T-helper 2 cell (primary cell): Measurements from ENCODE around the gene MPPED2.

Source experiments
- DNase-seq, 5 experiments: peaks; one replicate each; pipeline versions ENCODE4 v3.0.0 to v3.0.0-alpha.2; 2012 to 2022

Gene MPPED2

DNA sequence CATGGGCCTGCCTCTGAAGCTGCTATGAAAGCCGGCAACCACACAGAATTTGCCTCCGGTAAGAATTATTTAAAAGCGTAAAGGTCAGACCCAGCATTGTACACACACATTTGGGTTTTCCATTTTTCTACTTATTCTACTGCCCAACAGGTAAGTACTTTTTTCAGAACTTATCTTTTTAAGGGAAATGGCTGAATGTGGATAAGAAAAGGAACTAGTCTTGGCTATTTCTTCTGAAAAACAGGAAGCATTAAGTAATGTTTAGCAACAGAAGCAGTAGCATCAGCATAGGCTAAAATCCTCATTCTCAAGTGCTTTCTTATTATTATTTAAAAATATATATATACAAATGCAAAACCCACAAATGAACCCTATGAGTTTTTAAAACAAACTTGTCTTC is 103.1 kb downstream of the MPPED2 start:
- no peak for DNase-seq

DNA sequence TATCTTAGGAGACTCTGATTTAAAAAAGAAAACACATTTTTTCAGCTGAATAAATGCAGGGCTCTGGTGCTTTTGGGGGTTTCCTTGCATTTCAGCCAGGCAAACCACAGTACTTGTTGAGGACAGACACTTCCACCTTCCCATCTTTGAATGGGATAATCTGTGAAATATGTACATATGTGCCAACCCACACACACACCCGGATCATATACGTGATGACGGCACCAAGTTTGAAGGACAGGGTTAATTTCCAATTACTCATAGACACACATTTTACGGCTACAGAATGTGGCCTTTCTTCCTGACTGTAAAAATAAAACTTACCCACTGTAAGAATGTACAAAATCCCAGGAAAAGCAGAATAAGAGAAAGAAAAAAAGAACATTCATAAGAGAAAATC is 104.4 kb downstream of the MPPED2 start:
- no peak for DNase-seq

DNA sequence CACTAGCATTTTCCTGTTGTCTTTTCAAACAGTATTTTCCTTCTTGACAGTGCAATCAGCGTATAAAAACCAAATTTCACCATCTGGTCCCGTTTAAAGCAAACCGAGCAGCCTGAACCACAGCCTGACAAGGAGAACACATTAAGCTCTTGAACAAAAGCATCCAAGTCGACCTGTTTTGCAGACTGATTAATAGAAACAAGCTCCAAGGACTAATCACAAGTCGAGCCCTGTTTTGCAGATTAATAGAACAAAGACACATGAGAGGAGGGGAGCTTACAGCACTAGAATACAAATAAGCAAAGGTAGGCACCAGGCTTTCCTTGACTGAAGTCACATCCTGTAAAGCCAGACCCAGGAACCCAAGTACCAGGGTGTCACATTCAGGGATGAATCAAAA is 104.8 kb downstream of the MPPED2 start:
- DNase-seq, result no peak

DNA sequence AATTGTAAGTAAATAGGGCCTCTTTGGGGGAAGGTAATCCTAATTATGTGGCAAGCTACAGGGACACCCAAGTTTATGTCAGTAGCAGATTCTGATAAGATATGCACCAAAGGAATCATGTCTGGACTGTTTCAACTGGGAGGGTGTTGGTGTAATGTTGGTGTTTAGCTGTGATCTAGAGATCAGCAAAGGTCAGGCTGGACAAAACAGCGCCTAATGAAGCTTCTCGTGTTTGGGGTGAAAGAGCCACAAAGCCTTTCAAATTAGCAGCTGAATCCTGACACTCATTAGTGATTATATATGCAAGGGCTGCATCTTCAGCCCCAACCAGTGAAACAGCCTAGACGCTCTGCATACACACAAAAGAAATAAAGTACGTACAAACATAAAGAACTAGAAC is 106.3 kb downstream of the MPPED2 start:
- no peak for DNase-seq

DNA sequence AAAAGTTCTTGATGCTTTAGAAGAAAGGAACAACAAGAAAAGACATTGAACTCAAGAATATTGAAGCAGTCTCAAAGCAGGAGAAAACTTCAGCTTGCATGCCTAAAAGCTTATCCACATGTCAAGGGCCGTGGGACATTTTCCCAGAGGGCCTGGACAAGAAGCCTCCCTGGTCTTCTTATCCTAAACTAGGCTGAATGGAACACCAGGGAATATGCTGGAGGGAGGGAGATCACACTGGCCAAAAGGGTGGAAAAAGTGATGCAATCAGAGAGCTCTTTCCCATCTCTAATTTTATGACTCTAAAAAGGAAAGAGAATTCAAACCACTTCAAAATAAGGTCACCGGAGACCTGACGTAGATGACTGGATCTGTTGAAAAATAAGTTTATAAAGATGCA is 107.2 kb downstream of the MPPED2 start:
- no peak for DNase-seq

DNA sequence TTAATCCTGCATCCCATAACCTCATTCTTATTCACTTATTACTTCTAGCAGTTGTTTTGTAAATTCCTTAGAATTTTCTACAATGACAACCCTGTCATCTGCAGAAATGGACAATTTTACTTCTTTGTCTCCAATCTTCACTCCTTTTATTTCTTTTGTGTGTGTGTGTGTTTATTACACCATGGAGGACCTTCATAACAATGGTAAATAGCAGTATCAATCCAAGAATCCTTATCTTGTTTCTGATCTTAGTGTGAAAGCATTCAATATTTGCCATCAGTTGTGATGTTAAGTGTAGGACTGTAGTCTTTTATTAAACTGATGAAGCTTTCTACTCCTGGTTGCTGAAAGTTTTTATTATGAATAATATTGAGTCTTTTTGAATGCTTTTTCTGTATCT is 109.1 kb downstream of the MPPED2 start:
- DNase-seq, result no peak

DNA sequence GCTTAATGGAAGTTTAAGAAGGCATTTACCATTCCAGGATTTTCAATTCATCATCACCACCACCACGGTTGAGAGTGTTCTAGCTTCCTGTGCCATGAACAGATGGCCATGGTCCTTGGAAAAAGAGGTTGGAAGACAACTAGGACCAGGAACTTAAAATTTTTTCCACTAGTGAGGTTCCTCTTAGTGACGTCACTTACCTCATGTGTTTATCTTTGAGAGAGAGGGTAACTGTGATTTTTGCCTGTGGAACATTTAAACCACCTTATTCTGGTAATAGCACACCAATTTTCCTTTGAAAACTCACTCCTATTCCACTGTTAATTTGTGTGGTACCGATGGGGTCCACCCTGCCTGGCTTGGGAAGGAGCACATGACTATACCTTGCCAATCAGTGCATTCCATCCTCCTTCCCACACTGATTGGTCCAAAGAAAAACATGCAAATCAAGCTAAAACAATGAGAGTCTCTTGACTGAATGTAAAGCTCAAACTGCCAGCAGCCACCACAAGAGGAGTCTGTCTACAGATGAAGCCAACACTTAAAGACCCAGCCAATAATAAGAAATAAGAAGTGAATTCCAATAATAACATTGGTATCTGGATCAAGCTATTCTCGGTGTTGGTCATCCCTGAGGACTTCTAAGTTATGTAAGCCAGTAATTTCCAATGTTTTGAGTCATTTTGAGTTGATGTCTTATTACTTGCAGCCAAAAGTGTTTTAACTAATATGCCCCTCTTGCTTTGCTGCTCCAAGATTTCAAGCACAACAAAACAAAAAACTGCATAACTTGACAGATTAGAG is 111.8 kb downstream of the MPPED2 start:
- no peak for DNase-seq

DNA sequence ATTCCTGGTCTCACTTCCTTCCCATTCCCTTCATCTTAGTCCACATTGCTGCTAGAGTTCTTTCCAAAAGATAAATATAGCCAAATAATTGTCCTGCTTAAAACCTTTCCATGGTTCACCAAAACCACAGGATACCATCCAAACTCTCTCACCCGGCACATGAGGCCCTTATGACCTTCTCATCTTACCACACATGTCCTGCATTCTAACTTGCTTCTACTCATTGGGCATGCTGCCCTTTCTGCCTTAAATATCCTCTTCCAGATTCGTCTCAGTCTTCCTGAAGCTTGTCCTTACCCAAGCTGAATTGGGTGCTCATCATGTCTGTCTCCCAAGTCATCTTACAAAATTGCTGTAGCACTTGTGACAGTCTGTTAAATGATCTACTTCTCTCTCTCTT is 114.9 kb downstream of the MPPED2 start:
- DNase-seq, result no peak

DNA sequence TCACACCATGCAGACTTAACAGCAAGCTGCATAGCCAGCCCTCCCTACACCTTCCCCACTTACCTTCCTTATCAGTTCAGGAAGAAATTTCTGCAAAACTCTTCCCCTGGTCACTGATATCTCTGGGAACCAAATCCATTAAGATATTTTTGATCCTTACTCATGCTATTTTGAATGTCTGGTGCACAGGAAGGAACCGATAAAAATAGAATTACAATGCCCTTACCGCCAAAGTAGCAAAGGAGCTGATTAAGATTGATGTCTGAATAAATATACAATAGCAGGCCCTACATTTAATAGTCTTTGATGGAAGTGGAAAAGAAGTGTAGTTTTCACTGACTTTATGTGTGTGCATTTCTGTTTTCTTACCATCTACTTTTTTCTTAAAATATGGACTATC is 117.3 kb downstream of the MPPED2 start:
- DNase-seq, result no peak

DNA sequence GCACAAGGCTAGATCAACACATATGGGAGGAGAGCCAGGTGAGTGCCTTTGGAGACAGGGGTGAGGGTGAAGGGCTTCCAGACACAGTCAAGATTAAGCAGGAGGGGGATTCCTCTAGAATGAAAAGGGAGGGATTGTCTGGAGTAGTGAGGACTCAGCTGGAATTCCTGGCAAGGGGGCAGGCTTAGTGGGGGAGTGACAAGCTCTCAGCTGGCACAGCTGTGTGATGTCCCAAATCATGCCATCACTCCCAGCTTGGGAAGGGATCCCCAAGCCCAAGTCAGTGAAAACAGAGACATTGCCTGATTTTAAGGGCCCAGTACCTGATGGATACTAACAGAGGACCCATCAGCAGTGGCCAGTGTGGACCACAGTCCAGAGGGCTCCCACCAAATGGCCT is 119.0 kb downstream of the MPPED2 start:
- no peak for DNase-seq

DNA sequence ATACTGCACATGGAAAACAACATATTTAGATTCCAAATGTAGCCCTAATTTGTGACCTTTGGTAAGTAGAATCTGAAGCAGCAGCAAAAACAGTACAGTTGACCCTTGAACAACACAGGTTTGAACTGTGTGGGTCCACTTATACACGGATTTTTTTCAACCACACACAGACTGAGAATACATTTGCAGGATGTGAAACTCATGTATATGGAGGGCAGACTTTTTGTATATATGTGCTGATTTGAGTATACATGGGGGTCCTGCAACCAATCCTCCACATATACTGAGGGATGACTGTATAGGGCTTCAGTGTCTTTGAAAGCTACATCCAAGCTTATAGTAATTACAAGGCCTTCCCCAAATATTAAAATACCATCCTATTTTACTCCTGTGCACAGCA is 120.5 kb downstream of the MPPED2 start:
- DNase-seq, result no peak

DNA sequence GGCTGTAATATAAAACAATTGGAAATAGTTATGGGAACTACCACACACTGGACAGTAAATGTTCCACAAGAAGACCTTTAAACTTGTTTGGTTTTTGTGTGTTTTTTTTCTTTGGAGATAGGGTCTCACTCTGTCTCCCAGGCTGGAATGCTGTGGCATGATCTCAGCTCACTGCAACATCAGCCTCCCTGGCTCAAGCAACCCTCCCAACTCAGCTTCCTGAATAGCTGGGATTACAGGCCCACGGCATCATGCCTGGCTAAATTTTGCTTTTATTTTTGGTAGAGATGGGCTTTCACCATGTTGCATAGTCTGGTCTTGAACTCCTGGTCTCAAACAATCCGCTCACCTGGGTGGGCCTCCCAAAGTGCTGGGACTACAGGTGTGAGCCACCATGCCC is 121.0 kb downstream of the MPPED2 start:
- no peak for DNase-seq

DNA sequence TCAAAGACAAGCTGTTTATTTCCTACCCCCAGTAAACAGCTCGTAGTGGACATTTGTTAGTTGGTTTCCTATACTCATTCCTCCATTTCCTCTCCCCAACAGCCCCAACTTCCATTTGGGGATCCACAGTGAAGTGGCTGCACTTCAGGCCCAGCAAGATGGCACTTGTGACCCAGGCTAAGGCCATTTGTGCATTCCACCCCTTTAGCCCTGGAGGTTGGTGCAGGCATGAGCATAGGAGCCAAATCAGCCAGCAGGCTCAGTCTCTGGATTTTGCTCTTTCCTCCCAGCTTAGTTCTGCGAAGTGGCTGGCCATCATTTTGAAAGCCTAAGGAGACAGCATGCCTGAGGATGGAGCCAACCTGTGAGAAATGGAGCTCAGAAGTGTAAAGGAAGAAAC is 122.9 kb downstream of the MPPED2 start:
- DNase-seq, result no peak

DNA sequence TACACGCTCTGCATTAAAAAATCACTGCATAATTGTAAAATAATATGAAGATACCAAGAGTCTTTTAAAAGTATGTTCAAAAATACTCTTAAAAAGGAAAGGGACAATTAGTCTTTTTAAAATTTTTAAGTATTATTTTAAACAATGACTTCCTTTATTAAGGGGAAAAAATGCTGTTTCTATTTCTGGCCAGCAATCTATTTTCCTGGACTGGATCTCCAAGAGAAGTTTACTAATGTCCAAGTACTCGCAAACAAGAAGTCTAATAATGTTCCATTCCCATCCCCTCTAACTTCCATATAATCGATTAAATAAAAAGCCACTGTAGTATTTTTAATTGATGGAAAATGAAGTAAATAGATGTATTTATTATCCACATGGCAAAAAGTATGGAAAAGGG is 123.7 kb downstream of the MPPED2 start:
- no peak for DNase-seq

DNA sequence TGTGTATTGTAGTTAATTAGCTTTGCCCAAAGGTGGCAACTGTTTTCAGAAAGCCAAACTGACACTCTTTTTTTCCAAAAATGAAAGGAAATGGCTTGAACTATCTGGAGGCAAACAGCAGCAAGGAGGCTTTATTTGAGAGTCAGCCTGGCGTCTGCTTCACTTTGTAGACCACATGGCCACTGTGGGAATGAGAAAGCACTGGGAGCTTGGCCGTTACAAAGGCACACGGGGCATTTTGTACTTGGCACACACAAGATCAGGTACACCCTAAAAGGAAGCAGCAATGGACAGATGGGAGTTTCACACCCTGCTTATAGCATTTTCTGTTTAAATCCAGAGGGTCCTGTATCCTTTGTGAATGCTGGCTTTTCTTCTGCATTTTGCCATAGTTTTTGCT is 126.3 kb downstream of the MPPED2 start:
- no peak for DNase-seq

DNA sequence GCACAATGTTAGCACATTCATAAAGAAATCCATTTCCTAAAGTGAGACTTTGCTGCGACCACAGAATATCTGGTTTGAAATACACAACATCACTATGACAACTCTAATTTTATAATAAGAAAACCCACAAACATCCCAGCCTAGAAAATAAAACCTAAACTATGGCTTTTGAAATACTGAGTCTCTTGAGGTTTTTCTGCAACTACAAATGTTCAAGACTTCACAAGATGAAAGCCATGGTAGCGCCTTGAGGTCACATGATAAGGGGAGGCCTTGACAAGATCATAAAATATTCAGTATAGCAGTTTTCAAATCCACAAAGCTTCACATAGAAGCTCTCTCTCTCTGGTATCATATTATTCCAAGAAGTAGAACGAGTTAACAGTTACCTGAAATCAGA is 126.8 kb downstream of the MPPED2 start:
- no peak for DNase-seq

DNA sequence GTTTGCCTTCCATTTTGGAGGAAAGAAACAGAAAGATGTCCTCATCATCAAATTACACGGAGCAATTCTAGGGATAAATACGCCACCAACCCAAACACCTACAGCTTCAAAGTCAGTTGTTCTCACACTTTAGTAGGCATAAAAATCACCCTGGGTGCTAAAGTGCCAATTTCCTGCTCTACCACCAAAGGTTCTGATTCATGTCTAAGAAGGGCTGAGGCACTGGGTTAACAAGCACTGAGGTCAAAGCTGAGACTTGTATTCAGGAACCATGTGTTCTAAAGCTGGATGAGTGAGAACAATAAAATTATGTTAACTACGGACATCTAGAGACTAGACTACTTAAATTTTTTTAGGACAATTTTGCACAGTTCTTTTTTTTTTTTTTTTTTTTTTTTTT is 127.6 kb downstream of the MPPED2 start:
- DNase-seq, result peak in 1 of 5 experiments; percentile 5

DNA sequence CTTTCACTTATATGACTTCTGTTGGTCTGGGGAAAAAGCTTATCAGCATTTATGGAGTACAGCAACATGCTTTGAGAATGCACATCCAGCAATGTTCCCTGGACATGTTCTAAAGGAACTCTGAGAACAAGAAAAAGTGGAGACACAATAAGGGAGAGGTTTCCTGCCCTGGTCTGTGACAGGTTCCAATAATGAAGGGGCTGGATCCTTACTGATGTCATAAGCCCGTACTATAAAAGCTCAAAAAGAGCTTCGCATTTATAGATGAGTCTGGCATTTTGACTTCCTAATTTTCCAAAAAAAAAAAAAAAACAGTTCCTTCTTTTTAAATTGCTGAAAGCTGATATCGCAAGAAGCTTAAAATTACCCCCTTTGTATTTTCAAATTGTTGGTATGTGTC is 129.1 kb downstream of the MPPED2 start:
- no peak for DNase-seq

DNA sequence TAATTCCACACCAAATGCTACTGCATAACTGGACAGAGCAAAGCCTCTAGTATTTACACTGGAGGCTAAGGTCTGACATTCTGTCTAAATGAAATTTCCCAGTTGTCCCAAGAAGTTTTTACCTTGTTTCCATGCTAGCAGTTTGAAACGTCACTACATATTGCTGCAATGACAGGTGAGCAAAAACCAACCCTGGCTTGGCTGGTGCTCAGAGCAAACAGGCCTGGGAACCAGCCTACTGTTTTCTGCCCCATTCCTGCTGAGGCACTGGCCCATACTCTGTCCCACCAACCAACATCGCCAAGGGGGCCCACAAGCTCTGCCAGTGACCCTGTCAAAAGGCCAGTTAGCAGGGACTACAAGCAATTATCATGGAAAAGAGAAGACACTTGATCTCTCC is 131.1 kb downstream of the MPPED2 start:
- DNase-seq, result no peak

DNA sequence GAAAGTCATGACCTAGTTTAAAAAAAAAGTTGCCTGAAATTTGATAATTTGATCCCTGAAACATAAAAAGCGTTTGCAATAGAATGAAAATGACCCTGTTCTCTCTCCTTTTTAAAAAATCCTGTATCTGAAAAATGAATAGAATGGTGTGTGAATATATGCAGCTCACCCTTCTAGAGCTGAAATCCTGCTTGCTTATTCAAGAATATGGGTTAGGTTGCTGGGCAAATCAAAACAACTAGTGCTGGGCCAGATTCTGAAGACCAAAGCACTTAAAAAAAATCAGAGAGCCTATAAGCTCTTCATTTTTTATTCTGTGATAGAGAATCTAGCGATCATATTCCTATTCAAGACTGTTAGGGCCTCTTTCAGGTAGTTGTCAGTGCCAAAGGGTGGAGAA is 131.6 kb downstream of the MPPED2 start:
- no peak for DNase-seq

DNA sequence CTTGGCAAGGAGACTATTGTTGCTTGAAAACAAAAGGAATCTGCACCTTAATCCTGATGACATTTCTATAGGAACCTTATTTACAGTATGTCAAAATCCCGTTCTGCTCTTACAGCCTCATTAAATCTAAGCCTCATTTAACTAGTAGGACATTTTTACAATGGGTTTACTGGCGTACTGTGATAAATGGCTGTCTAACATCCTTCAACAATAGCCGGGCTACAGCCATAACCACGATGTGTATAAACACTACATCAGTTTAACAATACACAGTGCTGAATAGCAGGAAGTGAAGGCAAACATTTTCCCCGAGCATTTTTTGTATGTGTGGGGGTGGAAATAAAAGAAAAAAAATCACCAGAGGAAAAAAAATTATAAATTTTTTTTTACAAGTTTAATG is 132.0 kb downstream of the MPPED2 start:
- DNase-seq, result no peak

DNA sequence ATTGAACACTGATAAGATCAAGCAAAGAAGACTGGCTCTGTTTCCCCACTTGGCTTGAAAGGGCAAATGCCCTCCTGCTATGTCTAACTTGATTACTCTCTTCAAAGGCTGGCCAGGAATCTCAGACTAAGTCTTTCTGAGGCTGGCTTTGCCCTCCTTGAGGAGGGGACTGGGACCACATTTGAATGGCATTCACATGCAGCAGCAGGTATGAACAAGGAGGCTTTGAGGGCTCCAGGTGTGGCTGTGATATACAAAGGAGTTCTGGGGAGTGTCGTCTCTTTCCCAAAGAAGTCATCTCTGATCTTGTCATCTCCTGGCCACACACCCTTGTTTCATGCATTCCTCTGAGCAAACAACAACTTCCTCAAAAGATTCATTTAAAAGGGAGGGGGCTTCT is 132.4 kb downstream of the MPPED2 start:
- no peak for DNase-seq

DNA sequence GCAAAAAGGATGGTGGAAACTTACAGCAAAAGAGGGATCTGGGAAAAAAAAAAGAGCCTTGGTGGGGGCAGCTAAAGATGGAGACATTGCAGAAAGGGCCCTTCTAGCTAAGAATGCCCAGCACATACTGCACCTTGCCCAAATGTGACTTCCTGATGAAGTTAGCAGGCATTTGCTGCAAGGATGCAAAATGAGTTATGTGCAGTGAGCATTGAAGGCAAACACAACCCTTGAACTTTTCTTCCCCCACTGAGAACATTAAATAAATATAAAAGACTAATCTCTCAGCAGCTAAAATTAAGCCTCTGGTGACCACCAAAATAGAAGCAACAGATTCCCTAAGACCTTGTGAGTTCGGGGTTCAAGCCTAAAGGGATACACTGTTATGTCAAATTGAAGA is 133.3 kb downstream of the MPPED2 start:
- no peak for DNase-seq

DNA sequence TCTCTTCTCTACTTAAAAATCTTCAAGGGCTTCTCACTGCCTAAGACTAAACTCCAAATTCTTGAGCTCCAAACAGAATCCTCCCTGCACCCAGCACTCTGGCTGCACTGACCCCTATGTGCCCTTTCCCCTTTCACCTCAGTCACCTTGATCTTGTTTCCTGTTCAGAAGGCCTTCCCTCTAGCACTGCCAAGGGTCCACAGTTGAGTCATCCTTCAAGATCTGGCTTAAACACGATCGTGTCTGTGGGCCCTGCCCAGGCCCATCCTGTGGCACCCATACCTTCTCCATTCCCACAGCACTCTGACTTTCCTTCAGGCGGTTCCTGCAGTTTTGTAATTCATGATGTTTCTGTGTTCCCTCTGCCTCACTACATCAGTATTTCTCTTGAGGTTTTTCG is 134.0 kb downstream of the MPPED2 start:
- no peak for DNase-seq

DNA sequence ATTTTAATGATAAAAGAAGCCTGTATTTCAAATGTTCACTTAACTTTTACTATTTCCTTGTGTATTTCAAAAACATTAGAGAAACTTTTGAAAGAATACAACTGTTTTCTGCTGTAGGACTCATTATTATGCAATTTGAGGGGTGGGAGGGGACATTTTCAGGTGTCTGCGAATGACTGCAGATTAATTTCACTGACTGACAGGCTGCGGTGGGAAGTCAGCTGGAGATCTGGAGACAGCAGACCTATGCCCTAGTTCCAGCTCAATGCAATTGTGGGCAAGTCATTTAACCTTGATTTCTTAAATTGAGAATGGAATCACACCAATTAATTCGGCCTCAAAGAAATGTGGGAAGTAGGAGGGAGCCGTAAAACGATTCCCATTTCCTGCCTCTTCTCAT is 134.5 kb downstream of the MPPED2 start:
- DNase-seq, result no peak
